HG03095 (cell line): ENCODE data around the gene PDE6B.

Experiments
- ATAC-seq: cut with Tn5 transposase; IDR thresholded peaks from one replicate; pipeline ENCODE4 v1.9.1; 2021; ENCODE audit warnings: moderate library complexity; ENCODE audit not compliant: unreplicated experiment

The PDE6B gene

GRCh38 chr4:622071-622995 is 3.0 kb upstream of the PDE6B start:
- no peak for ATAC-seq

- no peak for ATAC-seq
These were observed 2.1 kb upstream of the PDE6B start for GRCh38 chr4:622996-623913.

- ATAC-seq, result no peak
These were observed 1.3 kb upstream of the PDE6B start for GRCh38 chr4:623914-624566.

GRCh38 chr4:625631-626161 is 323 bp downstream of the PDE6B start:
- no peak for ATAC-seq

GRCh38 chr4:626201-627091 is 1.1 kb downstream of the PDE6B start:
- ATAC-seq, result no peak

- ATAC-seq, result no peak
These were observed 2.2 kb downstream of the PDE6B start for GRCh38 chr4:627347-628125.

GRCh38 chr4:628311-628741 is 3.0 kb downstream of the PDE6B start:
- no peak for ATAC-seq

GRCh38 chr4:628821-629635 is 3.7 kb downstream of the PDE6B start:
- ATAC-seq, result no peak

- no peak for ATAC-seq
These were observed 4.2 kb downstream of the PDE6B start for GRCh38 chr4:629636-629914.

GRCh38 chr4:629915-630641 is 4.7 kb downstream of the PDE6B start:
- no peak for ATAC-seq

GRCh38 chr4:630656-631055 is 5.3 kb downstream of the PDE6B start:
- no peak for ATAC-seq

- no peak for ATAC-seq
These were observed 6.9 kb downstream of the PDE6B start for GRCh38 chr4:632196-632790.

GRCh38 chr4:632926-633325 is 7.6 kb downstream of the PDE6B start:
- no peak for ATAC-seq

GRCh38 chr4:633406-633805 is 8.0 kb downstream of the PDE6B start:
- no peak for ATAC-seq

GRCh38 chr4:633976-634598 is 8.7 kb downstream of the PDE6B start:
- ATAC-seq, result no peak

- ATAC-seq, result no peak
These were observed 9.2 kb downstream of the PDE6B start for GRCh38 chr4:634599-634985.
